ENCODE measurements around the gene SETBP1.

Gene SETBP1

GRCh38 chr18:44957025-44957424 is 276.3 kb downstream of the SETBP1 start:
- Histone ChIP-seq H3K27me3 (replicated peaks in 2 of 5; ENCODE audit: control insufficient read depth in 4 of 5, insufficient read depth in 5 of 5, low read length in 4 of 5) (no peaks in the 10 kb centered on the region), H3K27ac (ENCODE audit: insufficient read depth in 1 of 2, low read depth in 1 of 2, low read length in 2 of 2, poor library complexity in 1 of 2, severe bottlenecking in 2 of 2) (no peak overlapping the region), H3K4me3 (ENCODE audit: control insufficient read depth in 1 of 7, extremely low read depth in 1 of 7, insufficient read depth in 4 of 7, low read depth in 2 of 7, low read length in 6 of 7) (no peak overlapping the region), H3K9me3 (ENCODE audit: control extremely low read depth in 1 of 5, control insufficient read depth in 4 of 5, insufficient read depth in 2 of 5, low read depth in 1 of 5, low read length in 4 of 5) (peaks cover 0 to 2% (median 0%) of the 10 kb centered on the region in 5 experiments), H3K36me3 (ENCODE audit: control insufficient read depth in 4 of 4, insufficient read depth in 4 of 4, low read length in 3 of 4) (peaks cover 0 to 12% (median 7%) of the 10 kb centered on the region in 4 experiments), H3K4me1 (ENCODE audit: control extremely low read depth in 1 of 4, control insufficient read depth in 4 of 4, insufficient read depth in 4 of 4, low read length in 3 of 4) (no peaks in the 10 kb centered on the region)
- DNase-seq, result no peak
- ChIA-PET CTCF (interaction anchor here (2.1 kb wide), 1 partner anchor 14 kb away, joined by 4 read pairs; no protein-coding TSS in a partner anchor), POLR2A (interaction anchor here (0.6 kb wide), 1 partner anchor 19 kb away, joined by 3 read pairs; no protein-coding TSS in a partner anchor)
- WGBS (ENCODE audit: insufficient coverage), result 83% methylated on average over 1 of the region's 1 CpG

GRCh38 chr18:44957461-44957860 is 276.8 kb downstream of the SETBP1 start:
- ChIA-PET CTCF (no interaction called here), POLR2A (no interaction called here)
- Histone ChIP-seq H3K4me3 (ENCODE audit: control insufficient read depth in 1 of 7, extremely low read depth in 1 of 7, insufficient read depth in 4 of 7, low read depth in 2 of 7, low read length in 6 of 7) (no peak overlapping the region), H3K36me3 (ENCODE audit: control insufficient read depth in 4 of 4, insufficient read depth in 4 of 4, low read length in 3 of 4) (peaks cover 0 to 8% (median 6%) of the 10 kb centered on the region in 4 experiments), H3K9me3 (ENCODE audit: control extremely low read depth in 1 of 5, control insufficient read depth in 4 of 5, insufficient read depth in 2 of 5, low read depth in 1 of 5, low read length in 4 of 5) (peaks cover 0 to 2% (median 0%) of the 10 kb centered on the region in 5 experiments), H3K27me3 (replicated peaks in 2 of 5; ENCODE audit: control insufficient read depth in 4 of 5, insufficient read depth in 5 of 5, low read length in 4 of 5) (no peaks in the 10 kb centered on the region), H3K4me1 (ENCODE audit: control extremely low read depth in 1 of 4, control insufficient read depth in 4 of 4, insufficient read depth in 4 of 4, low read length in 3 of 4) (no peaks in the 10 kb centered on the region), H3K27ac (ENCODE audit: insufficient read depth in 1 of 2, low read depth in 1 of 2, low read length in 2 of 2, poor library complexity in 1 of 2, severe bottlenecking in 2 of 2) (no peak overlapping the region)
- WGBS (ENCODE audit: insufficient coverage), result 100% methylated on average over 1 of the region's 2 CpGs
- no peak for DNase-seq

DNA sequence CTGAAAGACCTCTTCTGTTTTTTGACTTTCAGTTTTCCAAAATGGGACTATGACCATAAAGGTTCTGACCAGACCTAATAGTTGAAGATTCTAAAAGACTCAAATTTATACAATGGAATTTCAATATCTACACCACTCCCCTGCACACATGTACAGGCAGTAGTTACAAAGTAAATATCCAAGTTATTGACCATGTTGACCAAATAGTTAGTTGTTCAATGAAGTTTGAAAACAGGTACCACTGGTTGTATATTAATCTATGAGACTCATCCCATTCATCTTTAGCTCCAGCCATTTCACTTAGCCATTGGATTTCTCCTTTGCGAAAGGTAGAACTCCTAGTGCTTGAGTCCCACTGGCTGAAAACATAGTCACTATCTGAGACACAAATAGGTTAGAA is 277.4 kb downstream of the SETBP1 start:
- no peaks in the 10 kb centered on the region for H3K27me3 ChIP-seq (replicated peaks in 2 of 5; ENCODE audit: control insufficient read depth in 4 of 5, insufficient read depth in 5 of 5, low read length in 4 of 5)
- CTCF ChIA-PET, result no interaction called here
- H3K9me3 ChIP-seq (ENCODE audit: control extremely low read depth in 1 of 5, control insufficient read depth in 4 of 5, insufficient read depth in 2 of 5, low read depth in 1 of 5, low read length in 4 of 5), result peaks cover 0 to 2% (median 0%) of the 10 kb centered on the region in 5 experiments
- WGBS (ENCODE audit: insufficient coverage), result no CpG with 5 or more reads among the region's 1 CpG
- no peak overlapping the region for H3K4me3 ChIP-seq (ENCODE audit: control insufficient read depth in 1 of 7, extremely low read depth in 1 of 7, insufficient read depth in 4 of 7, low read depth in 2 of 7, low read length in 6 of 7)
- no peaks in the 10 kb centered on the region for H3K4me1 ChIP-seq (ENCODE audit: control extremely low read depth in 1 of 4, control insufficient read depth in 4 of 4, insufficient read depth in 4 of 4, low read length in 3 of 4)
- peaks cover 0 to 7% (median 3%) of the 10 kb centered on the region in 4 experiments for H3K36me3 ChIP-seq (ENCODE audit: control insufficient read depth in 4 of 4, insufficient read depth in 4 of 4, low read length in 3 of 4)
- POLR2A ChIA-PET, result no interaction called here
- DNase-seq, result no peak
- no peak overlapping the region for H3K27ac ChIP-seq (ENCODE audit: insufficient read depth in 1 of 2, low read depth in 1 of 2, low read length in 2 of 2, poor library complexity in 1 of 2, severe bottlenecking in 2 of 2)

DNA sequence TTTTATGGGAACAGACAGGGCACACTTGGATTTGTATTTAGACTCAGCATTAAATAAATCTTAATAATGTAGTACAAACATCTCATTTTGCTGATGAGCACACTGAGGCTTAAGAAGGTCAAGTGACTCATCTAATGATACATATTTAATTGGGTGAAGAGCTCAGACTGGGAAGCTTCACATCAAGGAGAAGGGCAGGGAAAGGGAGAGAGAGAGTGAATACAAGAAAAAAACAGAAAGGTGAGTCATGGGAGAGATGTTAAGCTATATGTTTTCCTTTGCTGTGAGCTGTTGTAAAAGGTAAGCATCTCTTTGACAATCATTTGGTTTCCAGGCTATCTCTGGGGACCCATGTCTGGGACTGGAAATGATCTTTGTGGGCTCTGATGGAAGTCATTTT is 277.8 kb downstream of the SETBP1 start:
- Histone ChIP-seq H3K27ac (ENCODE audit: insufficient read depth in 1 of 2, low read depth in 1 of 2, low read length in 2 of 2, poor library complexity in 1 of 2, severe bottlenecking in 2 of 2) (no peak overlapping the region), H3K4me1 (ENCODE audit: control extremely low read depth in 1 of 4, control insufficient read depth in 4 of 4, insufficient read depth in 4 of 4, low read length in 3 of 4) (no peaks in the 10 kb centered on the region), H3K36me3 (ENCODE audit: control insufficient read depth in 4 of 4, insufficient read depth in 4 of 4, low read length in 3 of 4) (peaks cover 0 to 7% (median 2%) of the 10 kb centered on the region in 4 experiments), H3K4me3 (ENCODE audit: control insufficient read depth in 1 of 7, extremely low read depth in 1 of 7, insufficient read depth in 4 of 7, low read depth in 2 of 7, low read length in 6 of 7) (no peak overlapping the region), H3K27me3 (replicated peaks in 2 of 5; ENCODE audit: control insufficient read depth in 4 of 5, insufficient read depth in 5 of 5, low read length in 4 of 5) (no peaks in the 10 kb centered on the region), H3K9me3 (ENCODE audit: control extremely low read depth in 1 of 5, control insufficient read depth in 4 of 5, insufficient read depth in 2 of 5, low read depth in 1 of 5, low read length in 4 of 5) (peaks cover 0 to 2% (median 0%) of the 10 kb centered on the region in 5 experiments)
- ChIA-PET POLR2A (no interaction called here), CTCF (no interaction called here)
- DNase-seq, result no peak

- no peak for DNase-seq
- H3K27ac ChIP-seq (ENCODE audit: insufficient read depth in 1 of 2, low read depth in 1 of 2, low read length in 2 of 2, poor library complexity in 1 of 2, severe bottlenecking in 2 of 2), result no peak overlapping the region
- no peaks in the 10 kb centered on the region for H3K27me3 ChIP-seq (replicated peaks in 2 of 5; ENCODE audit: control insufficient read depth in 4 of 5, insufficient read depth in 5 of 5, low read length in 4 of 5)
- no peaks in the 10 kb centered on the region for H3K4me1 ChIP-seq (ENCODE audit: control extremely low read depth in 1 of 4, control insufficient read depth in 4 of 4, insufficient read depth in 4 of 4, low read length in 3 of 4)
- H3K9me3 ChIP-seq (ENCODE audit: control extremely low read depth in 1 of 5, control insufficient read depth in 4 of 5, insufficient read depth in 2 of 5, low read depth in 1 of 5, low read length in 4 of 5), result peaks cover 0 to 2% (median 0%) of the 10 kb centered on the region in 5 experiments
- POLR2A ChIA-PET, result no interaction called here
- 94% methylated on average over 2 of the region's 2 CpGs for WGBS (ENCODE audit: insufficient coverage)
- CTCF ChIA-PET, result no interaction called here
- peaks cover 0 to 7% (median 1%) of the 10 kb centered on the region in 4 experiments for H3K36me3 ChIP-seq (ENCODE audit: control insufficient read depth in 4 of 4, insufficient read depth in 4 of 4, low read length in 3 of 4)
- no peak overlapping the region for H3K4me3 ChIP-seq (ENCODE audit: control insufficient read depth in 1 of 7, extremely low read depth in 1 of 7, insufficient read depth in 4 of 7, low read depth in 2 of 7, low read length in 6 of 7)
Measured at GRCh38 chr18:44959013-44959412, 278.3 kb downstream of the SETBP1 start.

- Histone ChIP-seq H3K4me1 (ENCODE audit: control extremely low read depth in 1 of 4, control insufficient read depth in 4 of 4, insufficient read depth in 4 of 4, low read length in 3 of 4) (no peaks in the 10 kb centered on the region), H3K36me3 (ENCODE audit: control insufficient read depth in 4 of 4, insufficient read depth in 4 of 4, low read length in 3 of 4) (peaks cover 0 to 7% (median 0%) of the 10 kb centered on the region in 4 experiments), H3K4me3 (ENCODE audit: control insufficient read depth in 1 of 7, extremely low read depth in 1 of 7, insufficient read depth in 4 of 7, low read depth in 2 of 7, low read length in 6 of 7) (no peak overlapping the region), H3K27ac (ENCODE audit: insufficient read depth in 1 of 2, low read depth in 1 of 2, low read length in 2 of 2, poor library complexity in 1 of 2, severe bottlenecking in 2 of 2) (no peak overlapping the region), H3K27me3 (replicated peaks in 2 of 5; ENCODE audit: control insufficient read depth in 4 of 5, insufficient read depth in 5 of 5, low read length in 4 of 5) (no peaks in the 10 kb centered on the region), H3K9me3 (ENCODE audit: control extremely low read depth in 1 of 5, control insufficient read depth in 4 of 5, insufficient read depth in 2 of 5, low read depth in 1 of 5, low read length in 4 of 5) (peaks cover 0 to 2% (median 0%) of the 10 kb centered on the region in 5 experiments)
- DNase-seq, result no peak
- POLR2A ChIA-PET, result no interaction called here
- 100% methylated on average over 2 of the region's 2 CpGs for WGBS (ENCODE audit: insufficient coverage)
- CTCF ChIA-PET, result interaction anchor here (1.2 kb wide), 1 partner anchor 126 kb away, joined by 3 read pairs; no protein-coding TSS in a partner anchor
Measured at GRCh38 chr18:44960580-44960979, 279.9 kb downstream of the SETBP1 start.

- 100% methylated on average over 1 of the region's 3 CpGs for WGBS (ENCODE audit: insufficient coverage)
- peaks cover 0 to 7% (median 0%) of the 10 kb centered on the region in 4 experiments for H3K36me3 ChIP-seq (ENCODE audit: control insufficient read depth in 4 of 4, insufficient read depth in 4 of 4, low read length in 3 of 4)
- H3K9me3 ChIP-seq (ENCODE audit: control extremely low read depth in 1 of 5, control insufficient read depth in 4 of 5, insufficient read depth in 2 of 5, low read depth in 1 of 5, low read length in 4 of 5), result peaks cover 0 to 2% (median 0%) of the 10 kb centered on the region in 5 experiments
- H3K4me3 ChIP-seq (ENCODE audit: control insufficient read depth in 1 of 7, extremely low read depth in 1 of 7, insufficient read depth in 4 of 7, low read depth in 2 of 7, low read length in 6 of 7), result no peak overlapping the region
- POLR2A ChIA-PET, result no interaction called here
- H3K4me1 ChIP-seq (ENCODE audit: control extremely low read depth in 1 of 4, control insufficient read depth in 4 of 4, insufficient read depth in 4 of 4, low read length in 3 of 4), result no peaks in the 10 kb centered on the region
- H3K27me3 ChIP-seq (replicated peaks in 2 of 5; ENCODE audit: control insufficient read depth in 4 of 5, insufficient read depth in 5 of 5, low read length in 4 of 5), result no peaks in the 10 kb centered on the region
- CTCF ChIA-PET, result no interaction called here
- no peak overlapping the region for H3K27ac ChIP-seq (ENCODE audit: insufficient read depth in 1 of 2, low read depth in 1 of 2, low read length in 2 of 2, poor library complexity in 1 of 2, severe bottlenecking in 2 of 2)
- no peak for DNase-seq
Measured at GRCh38 chr18:44961288-44961995, 280.8 kb downstream of the SETBP1 start.
